LoVo (cell line): Measurements from ENCODE around the gene AKAP7.

Source experiments
- DNase-seq: peaks from one replicate; pipeline ENCODE4 v3.0.0-alpha.2; 2016; ENCODE audit warnings: low spot score

The AKAP7 gene

DNA sequence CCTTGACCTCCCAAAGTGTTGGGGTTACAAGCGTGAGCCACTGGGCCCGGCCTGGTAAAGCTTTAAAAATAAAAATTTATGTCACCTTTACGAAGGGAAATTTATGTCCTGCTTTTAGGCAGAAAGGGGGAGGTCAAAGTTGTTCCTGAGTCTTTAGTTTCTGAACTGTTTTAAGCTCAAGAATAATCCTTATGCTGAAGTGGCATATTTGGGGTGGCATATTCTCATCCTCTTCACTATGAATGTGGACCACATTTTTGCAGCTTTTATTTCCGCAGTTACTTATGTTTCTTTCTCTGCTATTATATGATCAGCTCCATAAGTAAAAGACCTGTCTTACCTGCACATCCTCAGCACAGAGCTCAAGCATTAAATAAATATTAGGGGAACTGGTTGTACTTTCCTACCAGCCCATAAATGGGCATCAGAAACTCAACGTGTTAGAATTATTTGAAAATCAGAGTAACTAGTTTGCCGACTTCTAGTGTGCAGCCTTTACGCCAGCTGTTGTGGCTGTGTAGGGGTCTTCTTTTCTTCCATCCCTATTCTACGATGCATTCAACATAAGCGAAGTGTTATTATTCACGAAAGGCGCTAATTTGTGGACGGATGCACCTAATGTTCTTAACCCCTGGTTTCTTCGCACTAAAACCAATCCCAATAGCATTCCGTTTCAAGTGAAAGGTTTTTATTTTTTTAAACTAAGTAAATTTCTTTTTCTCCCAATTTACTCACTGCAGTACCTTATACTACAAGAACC, 867 bp upstream of the AKAP7 start:
- no peak for DNase-seq

DNA sequence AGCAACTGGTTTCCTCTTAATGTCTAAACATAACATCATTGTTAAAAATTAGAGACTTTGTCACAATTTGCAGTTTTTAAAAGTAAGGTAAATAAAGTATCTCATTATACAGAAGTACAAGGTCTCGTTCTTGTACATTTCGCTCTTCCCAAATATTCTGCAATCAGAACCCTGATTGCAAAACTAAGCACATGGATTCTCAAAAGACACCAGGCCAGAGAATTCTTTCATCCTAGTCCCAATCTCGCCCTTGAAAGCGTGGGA, 355 bp upstream of the AKAP7 start:
- no peak for DNase-seq

DNA sequence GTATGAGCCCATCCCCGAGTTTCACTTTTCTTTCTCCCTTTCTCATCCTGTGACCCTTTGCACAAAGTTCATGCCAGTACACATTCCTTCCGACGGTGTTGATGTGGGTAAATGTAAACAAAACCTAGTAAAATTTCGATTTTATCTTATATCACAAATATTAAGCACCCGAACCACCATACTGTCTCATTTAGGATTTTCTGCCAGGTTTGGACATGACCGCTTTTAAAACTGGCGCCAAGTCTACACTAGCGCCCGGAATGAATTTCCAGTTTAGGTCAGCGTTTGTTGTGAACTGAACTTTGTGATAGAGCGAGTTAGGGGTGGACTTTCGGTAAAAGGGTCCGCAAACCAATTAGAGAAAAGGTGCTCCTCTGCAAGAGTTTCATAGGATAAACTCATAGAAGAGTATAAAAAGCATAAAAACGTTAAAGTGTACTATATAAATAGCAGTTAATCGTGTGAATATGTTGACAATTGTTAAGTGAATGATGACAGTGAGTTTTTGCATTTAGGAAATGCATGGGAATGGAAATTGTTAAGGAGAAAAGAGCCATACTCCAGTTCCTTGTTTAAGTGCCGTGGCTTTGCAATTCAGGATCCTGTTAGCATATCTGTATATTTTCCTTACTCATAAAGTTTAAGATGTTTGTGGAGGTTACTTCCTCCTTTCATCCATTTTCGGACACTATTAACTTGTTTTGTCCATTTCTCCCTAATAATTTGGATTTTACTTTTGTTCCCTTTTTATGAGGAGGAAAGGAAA, 937 bp downstream of the AKAP7 start:
- peak; percentile 29 for DNase-seq

DNA sequence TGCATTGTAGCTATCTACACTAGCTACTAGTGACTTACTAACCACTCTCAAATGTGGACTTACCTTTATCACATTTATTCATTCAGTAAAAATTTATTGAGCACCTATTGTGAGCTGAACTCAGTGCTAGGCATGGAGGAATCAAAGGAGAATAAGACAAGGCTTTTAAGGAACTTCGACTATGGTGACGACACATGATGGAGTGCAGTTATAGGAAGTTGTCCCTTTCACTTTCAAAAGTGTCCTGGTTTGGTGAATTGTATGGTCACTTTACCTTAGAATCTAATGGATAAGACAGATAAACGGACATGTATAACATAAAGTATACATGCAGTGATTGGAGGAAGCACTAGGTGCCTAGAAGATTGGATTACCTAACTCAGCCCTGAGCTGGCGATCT, 4.3 kb downstream of the AKAP7 start:
- no peak for DNase-seq

DNA sequence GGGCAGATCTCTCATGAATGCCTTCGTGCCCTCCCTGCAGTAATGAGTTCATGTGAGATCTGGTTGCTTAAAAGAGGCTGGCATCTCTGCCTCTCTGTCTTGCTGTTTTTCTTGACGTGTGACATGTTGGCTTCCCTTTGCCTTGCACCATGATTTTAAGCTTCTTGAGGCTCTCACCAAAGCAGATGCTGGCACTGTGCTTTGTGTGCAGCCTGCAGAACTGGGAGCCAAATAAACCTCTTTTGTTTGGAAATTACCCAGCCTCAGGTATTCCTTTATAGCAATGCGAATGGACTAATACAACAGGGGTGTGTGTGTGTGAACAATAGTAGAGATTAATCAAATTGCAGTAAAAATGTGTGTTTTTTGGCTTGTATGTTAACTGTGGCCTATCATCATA, 8.1 kb downstream of the AKAP7 start:
- DNase-seq, result no peak

DNA sequence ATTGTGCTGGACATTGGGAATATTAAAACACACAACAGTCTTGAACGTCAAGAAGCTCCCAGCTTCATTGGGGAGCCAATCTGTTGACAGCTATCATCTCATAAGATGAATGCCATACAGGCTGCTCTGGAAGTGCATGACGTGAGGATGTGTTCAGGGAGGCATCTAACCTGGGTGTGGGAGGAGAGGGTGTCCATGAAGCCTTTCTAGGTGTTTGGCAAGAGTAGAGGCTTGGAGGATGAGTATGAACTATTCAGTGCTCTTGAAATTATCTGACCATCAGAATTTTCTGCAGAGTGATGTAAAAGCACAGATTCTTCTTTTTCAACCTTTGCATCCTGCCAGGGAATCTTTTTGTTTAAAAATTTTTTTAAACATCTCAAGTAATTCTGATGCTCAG, 11.6 kb downstream of the AKAP7 start:
- DNase-seq, result no peak

DNA sequence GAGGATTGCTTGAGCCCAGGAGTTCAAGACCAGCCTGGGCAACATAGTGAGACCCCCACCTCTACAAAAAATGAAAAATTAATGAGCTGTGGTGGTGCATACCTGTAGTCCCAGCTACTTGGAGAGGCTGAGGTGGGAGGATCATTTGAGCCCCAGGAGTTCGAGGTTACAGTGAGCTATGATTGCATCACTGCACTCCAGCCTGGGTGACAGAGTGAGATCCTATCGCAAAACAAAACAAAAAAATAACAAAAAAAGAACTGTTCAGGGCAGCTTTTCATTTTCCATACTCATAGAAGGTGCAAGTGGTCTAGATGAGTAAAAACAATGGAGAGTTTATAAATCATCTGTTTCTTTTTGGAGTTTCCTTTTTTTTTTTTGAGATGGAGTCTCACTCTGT, 21.1 kb downstream of the AKAP7 start:
- no peak for DNase-seq

DNA sequence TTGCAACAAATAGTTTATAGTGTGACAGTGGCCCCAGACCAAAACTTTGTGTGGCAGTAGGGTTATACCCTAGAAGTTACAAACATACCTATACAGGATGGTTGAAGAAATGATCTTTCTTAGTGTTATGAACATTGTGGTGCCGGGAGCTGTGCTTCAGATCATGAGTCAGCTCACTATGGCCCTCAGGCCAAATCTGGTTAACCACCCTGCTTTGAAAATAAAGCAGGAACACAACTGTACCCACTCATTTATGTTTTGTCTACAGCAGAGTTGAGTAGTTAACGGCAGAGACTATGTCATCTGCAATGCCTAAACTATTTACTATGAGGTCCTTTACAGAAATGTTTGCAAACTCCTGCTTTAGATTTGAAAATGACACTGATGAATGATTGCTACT, 24.3 kb downstream of the AKAP7 start:
- no peak for DNase-seq

DNA sequence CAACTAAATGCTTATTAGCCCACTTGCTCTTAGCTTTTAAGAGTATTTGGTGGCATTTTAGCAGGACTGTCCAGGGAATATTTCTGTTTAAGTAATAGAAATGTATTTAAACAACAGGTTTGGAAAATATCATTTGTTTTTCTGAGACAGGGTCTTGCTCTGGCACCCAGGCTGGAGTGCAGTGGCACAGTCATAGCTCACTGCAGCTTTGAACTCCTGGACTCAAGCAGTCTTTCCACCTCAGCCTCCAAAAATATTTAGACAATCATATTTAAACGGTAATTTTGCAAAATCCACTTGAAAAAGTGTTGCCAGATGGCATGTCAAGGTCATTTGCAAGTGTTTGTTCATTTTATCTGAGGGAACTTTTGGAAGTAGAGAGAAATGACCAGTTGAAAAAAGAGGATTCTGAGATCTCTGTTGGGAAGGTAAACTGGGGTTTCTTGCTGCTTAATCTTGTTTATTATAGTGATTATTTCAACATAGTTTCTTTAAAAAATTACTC, 25.0 kb downstream of the AKAP7 start:
- no peak for DNase-seq

DNA sequence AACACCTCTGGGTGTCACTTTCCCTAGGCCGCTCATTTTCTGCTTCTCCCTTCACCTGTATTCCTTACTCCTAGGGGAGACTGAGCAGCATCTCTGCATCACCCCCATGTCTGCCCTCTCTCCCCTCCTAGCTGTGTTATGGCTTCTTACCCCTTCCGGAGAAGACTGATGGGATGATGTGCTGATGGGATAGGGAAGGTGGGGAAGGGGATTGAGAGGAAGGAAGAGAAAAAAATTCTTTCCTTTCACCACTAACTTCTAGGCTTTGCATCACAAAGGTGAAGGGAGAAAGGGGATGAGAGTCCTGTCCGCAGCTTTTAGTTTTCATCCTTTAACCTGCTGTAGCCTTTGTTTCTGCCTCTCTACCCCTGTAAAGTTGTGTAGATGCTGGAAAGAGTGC, 26.7 kb downstream of the AKAP7 start:
- no peak for DNase-seq

DNA sequence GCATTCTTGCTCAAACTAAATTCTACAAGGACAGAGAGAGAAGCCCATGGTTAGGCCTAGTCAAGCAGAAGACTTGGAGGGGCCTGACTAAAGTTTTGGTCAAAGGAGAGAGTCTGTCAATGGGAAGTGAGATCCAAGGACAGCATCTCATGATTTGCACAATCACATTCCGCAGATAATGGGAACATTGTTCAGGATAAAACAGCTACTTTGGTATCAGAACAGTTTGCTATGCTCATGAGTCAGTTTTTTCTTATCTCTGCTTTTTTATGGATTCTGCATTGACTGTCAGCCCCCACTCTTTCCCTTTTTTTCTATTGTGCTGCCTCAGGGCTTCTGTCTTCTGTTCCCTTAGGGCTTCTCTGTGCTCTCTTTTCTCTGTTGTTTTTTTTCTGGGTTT, 28.6 kb downstream of the AKAP7 start:
- no peak for DNase-seq

DNA sequence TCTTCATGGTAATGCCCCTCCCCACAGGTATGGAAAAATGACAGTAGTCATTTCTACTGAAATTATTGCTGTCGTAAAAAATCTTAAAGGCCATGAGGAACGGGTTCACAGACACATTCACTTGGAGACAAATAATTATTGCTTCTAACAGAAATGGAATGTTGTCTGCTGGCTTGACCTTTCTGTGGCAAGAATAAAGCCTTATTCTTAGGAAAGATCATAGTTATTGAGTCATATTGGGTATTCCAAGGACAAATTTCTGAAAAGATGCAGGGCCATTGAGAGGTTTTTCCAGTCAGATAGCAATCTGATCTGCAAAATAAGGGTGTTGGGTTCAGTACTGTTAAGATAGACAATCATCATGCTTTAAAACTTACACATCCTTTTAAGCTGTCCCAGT, 29.2 kb downstream of the AKAP7 start:
- DNase-seq, result no peak

DNA sequence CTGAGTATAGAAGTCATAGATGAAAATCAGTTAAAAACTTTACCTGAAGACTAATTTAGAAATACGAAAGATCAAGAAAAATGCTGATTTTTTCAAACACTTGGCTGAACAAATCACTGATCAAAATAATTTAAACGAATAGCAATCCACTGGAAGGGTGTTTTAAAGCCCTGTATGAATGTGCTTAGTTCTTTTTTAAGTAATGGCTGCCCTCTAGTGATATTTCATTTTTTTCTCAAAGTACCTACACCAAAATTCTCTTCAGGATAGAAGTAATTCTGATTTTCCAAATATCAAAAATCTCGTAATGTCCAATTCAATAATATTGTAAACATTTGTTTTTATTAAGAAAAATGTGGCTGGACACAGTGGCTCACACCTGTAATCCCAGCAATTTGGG, 32.5 kb downstream of the AKAP7 start:
- no peak for DNase-seq

DNA sequence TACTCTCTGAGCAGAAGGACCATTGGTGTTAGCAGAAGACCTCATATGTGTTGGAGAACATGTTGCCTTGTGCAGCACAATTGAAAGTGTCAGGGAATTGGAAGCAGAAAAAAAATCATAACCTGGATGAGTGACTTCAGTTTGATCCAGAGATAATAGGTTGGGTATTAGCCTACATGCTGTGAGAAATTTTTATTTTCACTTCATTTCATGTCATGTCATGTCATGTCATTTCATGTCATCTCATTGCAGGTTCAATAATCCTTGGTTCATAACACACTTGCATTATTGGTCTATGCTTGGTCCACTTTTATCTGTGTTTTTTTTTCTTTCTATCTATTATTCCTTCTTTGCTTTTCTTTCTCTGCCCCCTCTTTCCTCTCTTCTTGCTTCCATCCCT, 34.3 kb downstream of the AKAP7 start:
- no peak for DNase-seq

DNA sequence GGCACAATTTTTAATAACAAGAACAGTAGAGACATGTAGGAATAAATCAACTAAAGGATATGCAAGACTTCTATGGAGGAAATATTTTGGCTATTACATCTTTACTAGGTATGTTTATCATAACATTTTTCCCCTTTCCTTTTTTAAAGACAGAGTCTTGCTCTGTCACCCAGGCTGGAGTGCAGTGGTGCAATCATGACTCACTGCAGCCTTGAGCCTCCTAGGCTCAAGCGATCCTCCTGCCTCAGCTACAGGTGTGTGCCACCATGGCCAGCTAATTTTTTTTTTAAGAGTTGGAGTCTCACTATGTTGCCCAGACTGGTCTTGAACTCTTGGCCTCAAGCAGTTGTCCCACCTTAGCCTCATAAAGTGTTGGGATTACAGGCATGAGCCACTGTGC, 37.0 kb downstream of the AKAP7 start:
- no peak for DNase-seq

DNA sequence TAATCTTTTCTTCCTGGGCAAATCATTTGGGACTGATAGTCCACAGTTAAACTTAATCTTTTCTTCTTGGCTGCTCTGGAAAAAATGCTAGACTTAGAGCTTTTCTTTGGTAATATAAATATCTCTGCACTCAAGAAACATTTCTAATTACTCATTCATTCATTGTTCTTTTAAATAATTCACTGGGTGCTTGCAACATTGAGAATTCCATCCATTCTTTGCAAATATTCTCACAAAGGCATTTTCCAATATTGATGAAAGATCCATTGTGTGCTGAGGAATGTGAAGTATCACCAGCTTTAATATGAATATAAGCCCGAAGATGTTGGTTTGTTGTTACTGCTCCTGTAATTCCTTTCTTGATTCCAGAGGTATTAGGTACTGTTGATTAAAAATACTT, 38.4 kb downstream of the AKAP7 start:
- DNase-seq, result no peak

DNA sequence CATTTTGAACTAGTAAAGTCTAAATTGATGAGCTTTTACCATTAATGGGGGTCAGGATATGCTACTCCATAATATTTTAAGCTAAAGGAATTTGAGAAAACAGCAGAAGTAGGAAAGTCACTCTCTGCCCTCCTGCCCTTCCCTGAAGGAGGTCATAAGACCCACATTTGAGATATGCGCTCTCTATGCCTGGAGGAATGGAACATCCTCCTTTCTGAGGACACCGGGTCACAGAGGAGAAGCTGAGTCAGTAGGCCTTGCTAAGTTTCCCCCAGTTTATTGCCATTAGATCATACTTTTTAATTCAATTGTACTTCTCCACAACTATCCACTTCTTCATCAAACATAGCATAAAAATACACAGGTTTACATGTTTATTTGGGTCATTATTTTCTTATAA, 40.3 kb downstream of the AKAP7 start:
- DNase-seq, result no peak

DNA sequence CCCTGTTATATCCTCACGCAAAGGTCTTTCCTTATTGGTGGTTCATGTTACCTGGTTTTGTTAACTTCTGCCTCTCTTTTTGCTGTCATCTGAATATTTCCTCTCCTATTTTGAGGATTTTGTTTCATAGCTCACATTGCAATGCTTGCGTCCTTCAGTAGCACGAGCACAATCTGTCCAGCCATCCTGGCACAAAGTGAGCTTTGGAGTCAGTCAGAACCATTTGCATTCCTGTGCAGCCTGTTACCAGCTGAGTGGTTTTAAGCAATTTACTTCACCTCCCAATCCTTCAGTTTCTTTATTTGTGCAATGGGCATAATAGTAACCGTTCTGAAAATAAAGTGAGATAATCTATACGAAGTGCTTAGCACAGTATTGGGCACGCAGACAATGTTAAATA, 42.7 kb downstream of the AKAP7 start:
- no peak for DNase-seq

DNA sequence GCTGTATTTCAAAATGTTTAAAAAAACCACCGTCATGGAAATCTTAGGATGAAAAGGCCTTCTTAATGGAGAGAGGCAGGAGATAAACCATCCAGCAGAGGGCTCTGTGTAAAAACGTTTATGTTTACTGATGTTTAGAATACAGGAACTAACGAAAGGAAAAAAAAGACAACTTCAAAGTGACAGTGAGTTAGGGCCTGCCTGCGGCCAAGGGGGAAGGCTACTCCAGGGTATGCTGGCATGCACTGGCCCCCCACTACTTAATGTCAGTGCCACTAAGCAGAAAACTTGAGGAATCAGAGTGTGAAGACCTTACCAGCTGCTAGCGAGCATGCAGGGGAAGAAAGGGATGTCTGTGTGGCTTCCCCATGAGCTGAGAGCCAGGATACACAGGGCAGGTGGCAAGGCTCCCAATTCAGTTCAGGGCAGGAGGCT, 47.7 kb downstream of the AKAP7 start:
- no peak for DNase-seq

DNA sequence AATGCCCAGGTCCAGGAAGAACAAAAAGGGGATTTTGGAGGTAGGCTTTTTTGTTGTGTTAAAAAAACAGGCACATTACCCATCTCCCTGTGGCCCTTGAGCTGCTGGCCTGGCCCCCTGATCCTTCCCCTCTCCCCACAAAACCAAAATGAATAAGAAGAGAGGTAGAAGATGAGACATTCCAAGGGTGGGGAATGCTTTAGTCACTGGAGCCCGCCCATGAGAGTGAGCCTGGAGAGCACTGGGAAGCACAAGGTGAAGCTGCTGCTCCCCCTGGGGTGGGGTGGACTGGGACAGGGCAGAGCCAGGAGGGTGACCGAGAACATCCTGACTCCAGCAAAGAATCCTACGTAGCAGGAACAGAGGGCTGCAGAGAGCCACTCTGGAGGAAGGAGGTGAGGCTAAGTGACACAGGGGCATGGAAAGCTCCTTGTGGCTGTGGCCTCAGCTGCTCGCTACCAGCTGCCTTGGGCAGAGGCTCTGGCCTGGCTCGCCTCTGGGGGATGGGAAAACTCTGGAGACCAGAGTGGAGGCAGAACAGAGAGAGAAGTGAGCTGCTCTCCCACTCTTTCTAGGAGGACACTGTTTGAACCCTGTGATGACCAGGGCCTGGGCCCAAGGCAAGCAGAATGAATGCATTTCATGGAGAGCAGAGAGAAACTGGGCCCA, 48.3 kb downstream of the AKAP7 start:
- DNase-seq, result no peak

DNA sequence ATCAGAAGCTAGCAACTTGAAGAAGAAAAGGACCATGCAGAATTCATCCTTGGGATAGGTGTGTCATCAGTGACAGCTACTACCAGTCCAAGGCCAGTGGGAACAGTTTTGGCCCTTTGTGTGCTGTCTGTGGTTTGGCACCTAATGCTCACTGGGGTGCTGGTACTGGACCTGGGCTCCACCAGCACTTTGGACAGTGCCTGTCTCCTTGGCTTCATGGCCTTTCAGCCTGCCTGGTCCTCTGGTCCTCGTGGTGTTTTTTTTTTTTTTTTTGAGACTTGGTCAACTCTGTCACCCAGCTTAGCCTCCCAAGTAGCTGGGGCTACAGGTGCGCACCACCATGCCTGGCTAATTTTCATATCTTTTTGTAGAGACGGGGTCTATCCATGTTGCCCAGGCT, 56.3 kb downstream of the AKAP7 start:
- DNase-seq, result no peak

DNA sequence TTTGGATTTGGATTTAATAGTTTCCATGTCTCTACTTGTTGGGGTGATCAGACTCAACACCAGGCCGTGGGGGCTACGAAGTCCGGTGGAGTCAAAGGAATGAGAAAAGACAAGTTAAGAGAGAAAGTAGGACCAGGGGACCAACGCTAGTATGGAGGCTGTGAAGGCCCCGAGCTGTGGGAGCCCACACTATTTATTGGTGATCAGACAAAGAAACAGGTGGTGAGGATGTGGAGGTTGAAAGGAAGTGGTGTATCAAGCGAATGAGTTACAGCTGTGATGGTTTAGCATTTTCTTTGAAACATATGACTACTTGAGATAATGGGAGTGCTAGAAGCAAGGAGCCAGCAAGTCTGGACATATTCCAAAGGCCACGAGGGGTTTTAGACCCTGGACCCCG, 62.4 kb downstream of the AKAP7 start:
- DNase-seq, result no peak

DNA sequence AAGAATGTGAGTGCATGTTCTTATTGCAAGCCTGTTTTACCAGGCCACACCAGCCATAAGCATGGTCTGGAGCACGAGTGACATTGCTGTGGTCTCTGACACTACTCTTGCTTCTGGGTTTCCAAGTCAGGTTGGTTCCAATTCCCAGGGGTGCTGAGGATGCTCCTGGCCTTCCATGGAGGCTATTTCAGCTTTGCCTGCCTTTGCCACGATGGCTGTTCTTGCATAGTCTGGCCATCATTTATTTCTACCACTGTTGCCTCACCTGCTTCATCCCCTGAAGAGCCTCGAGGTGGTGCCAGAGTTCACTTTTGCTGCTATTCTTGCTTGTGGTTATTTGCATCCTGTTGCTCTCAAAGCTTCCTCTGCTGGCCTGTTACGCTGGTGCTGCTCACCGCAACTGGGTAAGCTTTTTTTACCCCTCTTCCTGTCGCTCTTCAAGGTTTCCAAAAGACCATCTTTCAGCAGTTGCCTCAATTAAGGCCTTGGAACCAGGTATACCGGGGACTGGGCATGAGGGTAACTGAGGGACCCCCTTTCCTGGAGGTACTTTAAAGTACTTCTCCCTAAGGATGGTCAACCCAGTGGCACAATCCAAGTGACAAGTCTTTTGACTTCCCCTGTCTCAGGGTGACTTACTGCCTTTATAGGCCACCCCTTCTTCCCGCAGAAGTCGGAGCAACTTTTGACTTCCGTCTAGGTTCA, 64.5 kb downstream of the AKAP7 start:
- peak; percentile 14 for DNase-seq
